ENCODE measurements around the gene IL31RA.

IL31RA gene

DNA sequence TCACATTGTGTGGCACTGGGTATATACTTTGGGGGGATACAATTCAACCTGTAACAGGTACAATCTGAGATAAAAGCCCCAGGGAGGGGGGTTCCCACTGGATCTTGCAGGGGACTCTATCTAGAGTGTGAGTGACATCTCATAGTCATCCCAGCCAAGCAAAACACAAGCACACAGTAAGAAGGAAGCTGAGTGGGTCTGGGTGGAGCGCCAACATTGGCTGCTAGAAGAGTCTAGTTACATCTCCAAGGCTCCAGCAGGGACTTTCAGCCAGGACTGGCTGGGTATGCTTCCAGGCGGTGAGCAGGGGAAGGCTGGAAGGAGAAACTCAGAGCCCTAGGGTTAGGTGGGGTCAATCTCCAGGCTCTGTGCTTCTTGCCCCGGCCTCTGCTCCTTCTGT lies 53.0 kb downstream of the IL31RA start:
- DNase-seq: no peak

DNA sequence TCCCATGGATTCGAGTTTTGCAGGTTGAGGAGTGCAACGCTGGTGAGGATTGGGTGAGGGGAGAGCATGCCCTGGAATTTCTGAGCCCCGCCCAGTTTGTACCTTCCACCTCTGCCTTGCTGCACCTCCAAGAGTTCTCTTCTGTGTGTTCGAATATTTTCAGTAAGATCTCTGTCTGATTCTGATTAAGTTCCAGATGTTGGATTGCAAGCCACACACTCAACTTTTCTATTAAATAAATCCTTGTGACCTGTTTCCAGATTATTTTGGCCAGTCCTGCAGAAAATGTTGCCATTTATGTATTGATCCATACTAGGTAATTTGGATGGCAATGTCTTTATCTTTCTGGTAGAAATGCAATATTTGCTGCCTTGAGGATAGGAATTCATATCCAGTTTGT lies 54.1 kb downstream of the IL31RA start:
- no peak for DNase-seq

DNA sequence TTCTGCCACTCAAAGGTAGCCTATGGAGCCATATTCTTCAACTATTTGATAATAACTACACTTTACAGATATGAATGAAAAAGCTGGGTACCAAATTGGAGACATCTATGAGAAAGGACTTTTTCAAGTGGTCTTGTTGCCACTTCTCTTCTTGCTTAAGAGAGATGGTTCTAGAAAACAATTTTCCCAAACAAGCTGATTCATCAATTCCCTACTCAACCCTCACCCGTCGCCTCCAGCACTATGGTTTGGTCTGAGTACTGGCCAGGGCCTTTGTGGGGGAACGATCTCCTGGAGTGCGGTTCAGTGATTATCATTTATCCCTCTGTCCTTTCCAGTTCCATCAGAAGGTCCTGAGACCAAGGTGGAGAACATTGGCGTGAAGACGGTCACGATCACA lies 56.8 kb downstream of the IL31RA start:
- DNase-seq: no peak

DNA sequence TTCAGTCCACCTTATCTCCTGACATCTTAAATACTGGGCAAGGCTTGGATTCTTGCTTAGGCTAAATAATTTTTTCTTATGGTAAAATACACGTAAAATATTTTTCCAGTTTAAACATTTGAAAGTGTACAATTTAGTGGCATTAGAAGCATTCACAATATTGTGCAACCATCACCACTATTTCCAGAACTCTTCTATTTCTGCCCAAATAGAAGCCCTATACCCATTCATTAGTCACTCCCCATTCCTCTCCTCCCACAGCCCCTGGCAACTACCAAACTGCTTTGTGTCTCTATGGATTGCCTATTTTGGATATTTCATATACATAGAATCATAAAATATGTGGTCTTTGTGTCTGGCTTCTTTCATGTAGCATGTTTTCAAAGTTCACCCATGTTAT lies 57.6 kb downstream of the IL31RA start:
- DNase-seq: no peak

DNA sequence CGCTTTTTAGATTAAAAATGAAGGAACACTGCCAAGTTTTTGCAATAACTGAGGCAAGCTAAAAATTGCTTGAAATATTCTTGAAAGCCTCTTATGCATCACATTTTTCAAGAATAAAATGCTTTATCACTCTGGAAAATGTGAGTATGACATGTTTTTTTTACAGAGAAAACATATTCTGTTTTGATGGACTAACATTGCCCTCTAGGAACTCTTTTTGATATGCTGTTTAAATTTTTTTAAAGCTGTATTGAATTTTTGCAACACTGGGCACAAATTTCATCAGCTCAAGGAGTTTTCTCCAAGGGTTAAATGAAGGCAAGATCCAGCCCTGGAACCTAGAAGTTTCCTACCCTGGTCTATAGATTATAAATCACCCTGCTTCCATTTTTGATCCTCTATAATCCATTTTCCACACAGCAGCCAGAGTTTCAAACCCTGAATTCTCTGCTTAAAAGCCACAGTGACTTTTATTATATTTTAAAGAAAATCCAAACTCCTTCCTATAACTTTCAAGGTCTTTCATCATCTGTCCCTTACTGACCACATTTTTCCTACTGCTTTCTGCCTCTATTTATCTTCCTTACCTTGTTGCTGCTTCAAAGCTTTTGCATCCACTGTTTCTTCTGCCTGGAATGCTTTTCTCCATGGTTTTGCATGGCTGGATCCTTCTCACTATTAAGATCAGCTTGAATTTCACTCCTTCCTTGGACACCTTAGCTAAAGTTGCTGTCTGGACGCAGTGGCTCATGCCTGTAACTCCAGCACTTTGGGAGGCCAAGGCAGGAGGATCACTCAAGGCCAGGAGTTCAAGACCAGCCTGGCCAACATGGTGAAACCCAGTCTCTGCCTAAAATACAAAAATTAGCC lies 60.9 kb downstream of the IL31RA start:
- DNase-seq: no peak

DNA sequence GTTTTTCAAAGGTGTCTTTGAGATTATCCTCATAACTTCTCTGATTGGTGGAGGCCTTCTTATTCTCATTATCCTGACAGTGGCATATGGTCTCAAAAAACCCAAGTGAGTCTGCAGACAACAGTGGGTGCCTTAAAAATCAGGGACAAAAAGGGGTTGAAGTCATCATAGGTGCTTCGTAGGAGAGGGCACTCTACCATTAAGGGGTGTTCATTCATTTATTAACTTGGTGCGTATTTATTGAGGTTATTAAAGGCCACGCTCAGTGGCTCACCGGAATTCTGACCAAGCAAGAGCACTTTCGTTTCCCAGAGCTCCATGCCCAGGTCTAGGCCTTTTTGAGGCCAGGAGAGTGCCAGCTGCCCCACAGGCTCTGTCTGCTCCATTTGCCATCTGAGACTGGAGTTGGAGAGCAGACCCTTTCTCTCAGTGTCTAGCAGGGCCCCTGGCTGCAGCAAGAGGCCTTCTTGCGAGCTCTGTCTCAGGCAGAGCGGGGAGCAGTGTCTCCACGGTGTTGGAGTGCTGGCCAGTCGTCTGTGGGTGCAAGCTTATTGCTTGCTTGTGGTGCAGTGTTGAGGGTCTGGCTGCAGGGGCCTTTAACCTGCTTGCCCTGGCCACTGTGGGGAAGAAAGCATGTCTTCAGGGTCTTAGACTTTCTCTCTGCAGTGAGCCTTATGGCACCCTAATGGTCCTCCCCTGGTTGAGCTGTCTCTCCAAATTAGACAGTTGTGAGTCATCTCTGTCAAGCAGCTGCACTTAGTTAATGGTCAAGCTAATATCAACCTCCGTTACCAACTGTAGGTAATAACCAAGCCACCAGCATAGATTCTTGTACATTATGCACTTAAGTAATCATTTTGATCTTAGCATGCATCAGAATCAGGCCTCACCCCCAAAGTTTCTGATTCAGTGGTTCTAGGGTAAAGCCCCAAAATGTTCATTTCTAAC lies 62.6 kb downstream of the IL31RA start:
- no peak for DNase-seq

DNA sequence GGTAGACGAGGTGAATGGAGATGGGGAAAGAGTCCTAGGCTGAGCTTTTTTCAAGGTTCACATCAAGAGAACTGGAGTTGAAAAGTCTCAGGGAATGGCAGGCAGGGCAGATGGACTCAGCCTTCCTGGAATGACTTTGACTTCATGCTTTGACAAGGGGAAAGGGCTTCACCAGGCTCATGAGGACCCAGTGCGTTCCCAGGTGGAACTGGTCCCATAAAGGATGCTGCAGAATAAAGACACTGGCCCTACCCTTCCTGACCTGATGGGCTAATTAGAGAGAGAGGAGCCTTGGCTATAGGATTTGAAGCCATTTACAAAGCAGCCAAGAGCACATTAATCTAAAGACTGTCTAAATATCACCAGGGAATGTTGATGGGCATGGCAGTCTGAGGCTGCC lies 63.8 kb downstream of the IL31RA start:
- no peak for DNase-seq

DNA sequence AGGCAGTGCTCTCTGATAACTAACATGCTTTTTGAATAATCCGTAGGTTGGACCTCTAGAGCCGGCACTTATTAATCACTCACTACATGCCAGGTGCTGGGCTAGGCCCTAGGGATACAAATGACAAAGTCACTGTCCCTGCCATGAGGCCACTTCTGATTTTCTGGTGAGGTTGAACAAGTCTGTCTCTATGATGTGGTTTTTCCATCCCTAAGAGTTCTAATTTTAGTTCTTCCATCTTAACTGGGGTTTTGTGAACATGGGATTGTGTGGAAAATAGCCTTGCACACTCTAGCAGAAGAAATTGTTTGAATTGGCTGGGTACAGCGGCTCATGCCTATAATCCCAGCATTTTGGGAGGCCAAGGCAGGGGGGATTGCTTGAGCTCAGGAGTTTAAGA lies 64.6 kb downstream of the IL31RA start:
- no peak for DNase-seq

DNA sequence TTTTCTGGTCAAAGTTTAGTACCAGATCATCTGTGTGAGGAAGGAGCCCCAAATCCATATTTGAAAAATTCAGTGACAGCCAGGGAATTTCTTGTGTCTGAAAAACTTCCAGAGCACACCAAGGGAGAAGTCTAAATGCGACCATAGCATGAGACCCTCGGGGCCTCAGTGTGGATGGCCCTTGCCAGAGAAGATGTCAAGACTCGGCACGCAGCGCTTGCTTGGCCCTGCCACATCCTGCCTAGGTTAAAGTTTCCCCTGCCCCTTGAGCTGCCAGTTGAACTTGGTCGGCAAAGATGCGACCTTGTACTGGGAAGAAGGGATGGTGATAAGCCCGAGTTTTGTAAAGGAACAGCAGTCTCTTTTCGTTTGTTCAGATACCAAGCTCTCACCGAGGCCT lies 65.8 kb downstream of the IL31RA start:
- no peak for DNase-seq

DNA sequence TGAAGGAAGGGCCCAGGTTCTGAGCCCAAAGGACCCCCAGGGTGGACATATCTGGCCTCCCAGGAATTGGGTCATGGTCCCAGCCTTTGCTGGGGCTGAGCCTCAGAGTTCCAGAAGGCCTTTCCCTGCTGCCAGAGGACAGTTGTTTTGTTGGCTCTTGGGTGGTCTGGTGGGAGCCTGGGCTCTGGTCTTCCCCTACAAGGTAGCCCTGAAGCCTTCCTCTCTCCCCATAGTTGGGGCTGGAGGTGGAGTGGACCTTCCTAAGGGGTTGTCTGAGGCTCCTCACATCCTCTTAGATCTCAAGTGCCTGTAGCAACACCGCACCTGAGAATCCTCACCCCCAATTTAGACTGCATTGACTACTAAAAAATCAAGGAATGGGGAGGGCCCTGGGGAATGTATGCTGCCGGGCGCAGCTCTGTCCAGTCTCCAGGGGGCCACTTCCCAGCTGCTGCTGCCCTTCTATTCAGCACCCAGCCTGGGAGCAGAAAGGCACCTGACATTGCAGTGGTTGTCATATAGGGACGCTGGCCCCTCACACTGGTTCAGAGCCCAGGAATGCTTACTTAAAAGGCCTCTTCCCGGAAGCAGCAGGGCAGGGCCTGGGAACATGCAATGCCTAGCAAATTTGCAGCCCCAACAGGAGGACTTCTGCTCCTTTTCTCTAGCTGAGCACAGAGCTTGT lies 66.4 kb downstream of the IL31RA start:
- DNase-seq: no peak

DNA sequence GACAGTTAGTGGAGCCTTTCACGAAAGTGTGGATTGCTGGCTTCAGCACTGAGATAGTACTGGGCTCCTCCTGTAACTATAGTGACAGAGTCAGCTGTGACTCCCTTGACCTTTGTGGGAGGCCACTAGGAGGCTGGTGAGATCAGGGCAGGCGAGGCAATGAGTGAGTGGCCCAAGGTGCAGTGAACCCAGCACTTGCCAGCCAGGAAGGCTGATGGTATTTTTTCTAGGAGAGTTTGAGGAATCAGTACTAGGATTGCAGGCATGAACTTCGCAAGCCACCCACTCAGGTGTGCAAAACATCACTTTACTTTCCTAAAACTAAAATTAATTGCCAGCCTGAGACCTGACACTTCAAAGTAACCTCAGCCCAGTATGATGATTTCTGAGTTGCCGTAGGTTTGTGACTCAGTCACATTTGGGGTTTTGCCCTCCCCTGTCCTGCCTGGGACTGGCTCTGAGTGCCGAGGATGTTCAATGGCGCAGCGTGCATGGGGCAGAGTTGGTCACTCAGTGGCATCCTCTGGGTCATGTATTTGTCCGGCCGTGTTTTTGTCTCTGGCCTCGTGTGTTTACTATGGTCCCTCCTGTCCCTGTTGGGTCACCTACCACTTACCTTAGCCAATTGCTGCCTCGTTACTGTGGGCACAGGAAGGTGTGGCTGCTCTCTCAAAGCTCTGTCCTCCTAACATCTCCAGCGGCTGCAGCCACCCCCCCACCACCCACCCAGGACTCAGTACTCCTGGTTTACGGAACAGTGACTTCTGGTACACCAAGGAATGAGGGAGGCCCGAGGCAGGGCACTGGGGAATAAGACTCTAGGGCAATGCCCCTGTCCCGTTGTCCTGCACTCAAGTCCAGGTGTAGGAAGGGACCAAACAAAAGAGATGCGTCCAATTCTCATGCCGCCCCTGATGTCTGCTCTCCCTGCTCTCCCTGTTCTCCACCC lies 67.2 kb downstream of the IL31RA start:
- DNase-seq: no peak

DNA sequence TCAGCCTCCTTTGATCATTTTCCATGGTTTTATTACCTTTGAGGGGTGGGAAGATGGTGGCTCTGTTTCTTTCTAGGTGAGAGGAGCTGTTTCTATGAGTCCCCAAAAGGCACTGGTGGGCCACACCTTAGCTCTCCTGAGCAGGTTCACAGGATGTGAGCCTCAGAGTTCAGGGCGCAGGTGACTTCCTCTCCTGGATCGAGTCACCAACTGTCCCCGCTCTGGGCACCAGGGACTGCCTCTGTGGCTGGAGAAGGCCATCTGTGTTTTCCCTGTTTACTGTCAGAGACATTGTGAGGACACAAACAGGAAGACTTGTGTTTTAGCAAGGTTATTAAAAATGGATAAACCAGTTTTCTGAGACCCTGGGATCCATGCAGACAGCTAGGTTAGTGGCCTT lies 68.5 kb downstream of the IL31RA start:
- DNase-seq: no peak

DNA sequence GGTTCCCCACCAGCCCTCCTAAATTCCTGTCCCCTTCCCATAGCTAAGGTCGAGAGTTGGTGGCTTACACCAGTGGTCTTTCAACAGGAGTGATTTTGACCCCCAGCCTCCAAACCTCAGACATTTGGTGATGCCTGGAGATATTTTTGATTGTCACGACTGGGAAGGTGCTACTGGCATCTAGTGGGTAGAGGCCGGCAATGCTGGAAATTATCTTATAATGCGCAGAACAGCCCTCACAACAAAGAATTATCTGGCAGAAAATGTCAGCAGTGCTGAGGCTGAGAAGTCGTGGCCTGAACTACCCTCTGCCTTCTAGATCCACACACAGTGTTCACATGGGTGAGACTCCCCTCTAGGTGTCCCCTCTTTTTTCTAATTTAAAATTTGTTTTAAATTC lies 69.6 kb downstream of the IL31RA start:
- no peak for DNase-seq

DNA sequence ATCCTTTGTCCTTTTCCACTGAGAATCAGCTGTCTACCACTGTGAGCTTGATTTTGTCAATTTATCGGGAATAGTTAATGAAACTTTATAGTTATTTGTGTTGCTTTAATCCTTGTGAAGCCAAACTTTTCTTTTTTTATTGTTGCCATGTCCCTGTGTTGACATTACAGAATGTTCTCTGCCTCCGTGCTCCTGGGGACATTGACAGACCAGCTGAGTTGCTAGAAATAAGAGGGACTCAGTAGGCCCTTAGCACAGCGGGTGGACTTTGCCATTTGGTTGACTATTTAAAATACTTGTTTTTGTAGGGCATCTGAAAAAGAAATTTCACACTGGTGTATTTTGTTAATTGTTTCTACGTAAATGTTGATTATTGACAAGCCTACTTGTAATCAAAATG lies 70.5 kb downstream of the IL31RA start:
- no peak for DNase-seq

DNA sequence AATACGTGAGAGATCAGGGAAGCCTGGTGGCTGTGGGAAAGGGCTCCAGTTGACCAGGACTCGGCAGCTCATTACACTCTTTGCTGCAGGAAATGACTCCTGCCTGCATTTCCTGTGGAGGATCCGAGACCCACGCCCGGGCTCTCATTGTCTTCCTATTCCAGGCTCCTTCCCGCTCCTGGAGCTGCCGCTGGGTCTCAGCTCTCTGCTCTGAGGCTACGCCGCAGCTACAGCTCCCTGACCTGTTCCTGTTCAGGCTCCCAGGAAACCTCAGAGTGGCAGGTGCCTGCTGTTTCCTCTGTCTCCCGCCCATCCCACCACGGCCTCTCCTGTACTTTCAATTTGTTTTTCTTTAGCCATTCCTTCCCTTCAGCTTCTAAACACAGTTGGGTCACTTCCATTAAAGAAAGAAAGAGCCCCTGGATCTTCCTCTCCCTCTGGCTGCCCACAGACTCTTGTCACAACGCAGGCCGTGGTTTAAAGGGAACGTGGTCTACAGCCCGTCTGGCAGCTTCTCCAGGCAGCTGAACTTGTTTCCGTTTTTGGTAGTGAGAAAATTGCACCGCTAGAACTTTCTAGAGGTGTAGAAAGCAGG lies 72.1 kb downstream of the IL31RA start:
- no peak for DNase-seq

DNA sequence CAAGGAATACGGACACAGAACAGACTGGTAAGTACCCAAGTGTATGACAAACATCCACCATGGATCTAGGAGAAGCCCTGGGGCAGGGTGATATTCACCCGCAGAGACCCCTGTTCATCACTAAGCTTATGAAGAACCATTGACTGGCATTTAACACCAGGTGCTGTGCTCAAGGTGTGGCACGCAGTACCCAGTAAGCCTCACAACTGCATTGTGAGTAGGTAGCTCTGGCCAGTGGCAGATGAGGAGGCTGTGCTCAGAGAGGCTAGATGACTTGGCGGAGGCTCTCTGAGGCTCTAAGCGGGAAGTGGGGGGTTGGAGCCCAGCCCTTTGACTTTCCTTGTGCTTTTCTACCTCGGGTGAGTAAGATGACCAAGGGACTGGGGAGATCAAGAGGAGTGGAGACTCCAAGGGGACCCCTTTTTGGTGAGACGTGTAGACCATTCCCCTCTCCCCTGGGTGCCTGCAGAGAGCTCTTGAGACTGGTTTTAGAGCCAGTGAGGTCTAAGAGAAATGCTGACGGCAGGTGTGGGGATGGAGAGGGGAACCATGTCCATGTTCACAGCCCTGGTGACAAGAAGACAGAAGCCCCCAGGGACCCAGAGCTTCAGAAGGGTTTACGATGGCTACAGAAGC lies 72.8 kb downstream of the IL31RA start:
- no peak for DNase-seq

DNA sequence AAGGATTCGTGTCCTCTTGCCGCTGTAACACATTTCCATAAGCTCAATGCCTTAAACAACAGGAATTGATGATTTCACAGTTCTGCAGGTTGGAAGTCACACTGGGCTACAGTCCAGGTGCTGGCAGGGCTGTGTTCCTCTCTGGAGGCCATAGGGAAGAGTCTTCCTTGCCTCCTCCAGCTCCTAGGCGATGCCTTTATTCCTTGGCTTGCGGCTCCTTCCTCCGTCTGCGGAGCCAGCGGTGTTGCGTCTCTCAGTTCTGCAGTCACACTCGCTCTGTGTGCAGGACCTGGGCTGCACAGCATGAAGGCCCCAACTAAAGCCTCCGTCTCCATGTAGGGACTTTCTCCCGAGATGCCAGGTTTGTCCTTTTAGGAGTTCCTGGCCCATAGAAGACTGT lies 73.6 kb downstream of the IL31RA start:
- DNase-seq: no peak

DNA sequence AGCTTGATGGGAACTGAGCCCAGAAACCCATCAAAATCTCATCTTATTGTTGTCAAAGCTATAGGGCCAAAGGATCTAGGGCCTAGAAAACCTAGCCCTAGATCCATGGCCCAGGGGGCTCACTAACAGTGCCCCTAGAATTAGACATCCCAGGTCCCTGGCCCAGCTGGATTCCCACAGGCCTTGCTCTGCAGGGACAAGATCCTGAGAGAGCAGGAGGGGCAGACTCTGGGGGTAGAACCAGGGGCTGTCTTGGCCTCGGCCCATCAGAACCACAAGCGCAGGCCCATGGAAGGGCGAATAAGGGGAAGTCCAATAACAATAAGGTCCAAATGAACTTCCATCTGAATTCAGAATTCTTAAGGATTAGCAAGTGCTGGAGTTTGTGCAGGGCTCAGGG lies 74.0 kb downstream of the IL31RA start:
- no peak for DNase-seq

DNA sequence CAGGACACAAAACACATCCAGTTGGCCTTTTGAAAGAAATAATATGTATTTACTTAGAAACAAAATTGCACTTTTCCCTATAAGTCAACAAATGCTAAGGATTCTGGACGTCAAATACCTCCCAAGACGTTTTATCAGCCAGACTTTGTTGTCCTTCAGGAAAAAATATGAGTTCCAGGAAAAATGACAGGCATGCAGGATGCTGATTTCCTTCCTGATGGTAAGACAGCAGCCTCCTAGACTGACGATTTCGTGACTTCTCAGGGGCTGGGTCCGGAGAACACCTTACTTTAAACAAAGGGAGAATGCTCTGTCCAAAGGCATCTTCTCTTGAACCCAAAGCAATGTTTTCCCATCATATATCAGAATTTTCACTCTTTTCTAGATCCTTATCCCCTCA lies 74.6 kb downstream of the IL31RA start:
- no peak for DNase-seq

DNA sequence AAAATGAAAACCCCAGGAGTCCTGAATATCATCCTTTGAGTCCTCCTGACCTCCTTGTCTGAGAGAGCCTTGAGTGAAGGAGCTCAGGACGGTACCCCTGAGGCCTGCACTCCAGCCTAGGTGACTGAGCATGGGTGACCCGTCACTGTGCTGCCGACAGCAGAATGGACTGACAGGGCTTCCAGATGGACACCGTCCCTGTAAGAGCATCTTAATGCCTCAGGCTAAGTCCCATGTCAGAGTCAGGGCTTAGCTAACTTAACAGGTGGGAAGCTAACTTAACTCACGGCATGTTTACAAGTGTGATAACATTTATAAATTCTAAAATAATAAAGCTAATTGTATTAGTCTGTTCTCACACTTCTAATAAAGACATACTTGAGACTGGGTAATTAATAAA lies 75.3 kb downstream of the IL31RA start:
- no peak for DNase-seq

All from NCI-H1092 treated with DMSO at 0.1 percent for 48 hours (cell line).